ENCODE results near the gene PEPD. TPM values are rescaled to one million over a fixed set of nuclear protein-coding genes. Genes with fewer than 3 reads are reported as not detected.

PEPD gene
- total RNA-seq, 4 donors from 2014 or later: 58.9 to 81.0 (median 70.7) TPM

- DNase-seq (ENCODE audit: low spot score in 2 of 2): no peak
- no peak overlapping the region for H3K4me3 ChIP-seq (ENCODE audit: low read depth, poor library complexity, severe bottlenecking)
- TF ChIP-seq POLR2A (IDR thresholded peaks at IDR 0.05) (no peak), CTCF (IDR thresholded peaks at IDR 0.05) (no peak)
- 81 to 88% methylated on average over 4 to 13 of the region's 13 CpGs for WGBS, 2 donors
- intact Hi-C loops (cut with DNase I; ENCODE audit: low total_unique reads): no loop called here
These were observed 108.2 kb downstream of the PEPD start for GRCh38 chr19:33413426-33413725.

GRCh38 chr19:33412601-33413425, 108.8 kb downstream of the PEPD start:
- H3K4me3 ChIP-seq (ENCODE audit: low read depth, poor library complexity, severe bottlenecking): no peak overlapping the region
- TF ChIP-seq CTCF (IDR thresholded peaks at IDR 0.05) (no peak), POLR2A (IDR thresholded peaks at IDR 0.05) (no peak)
- 49 to 58% methylated on average over 17 of the region's 18 CpGs for WGBS, 2 donors
- intact Hi-C loops (cut with DNase I; ENCODE audit: low total_unique reads): no loop called here
- no peak for DNase-seq (ENCODE audit: low spot score in 2 of 2)

- DNase-seq (ENCODE audit: low spot score in 2 of 2): no peak
- intact Hi-C loops (cut with DNase I; ENCODE audit: low total_unique reads): no loop called here
- no peak for TF ChIP-seq POLR2A (IDR thresholded peaks at IDR 0.05)
- no peak for TF ChIP-seq CTCF (IDR thresholded peaks at IDR 0.05)
- no peak overlapping the region for H3K4me3 ChIP-seq (ENCODE audit: low read depth, poor library complexity, severe bottlenecking)
- 90 to 93% methylated on average over 14 to 19 of the region's 20 CpGs for WGBS, 2 donors
These were observed 109.9 kb downstream of the PEPD start for GRCh38 chr19:33411621-33412180.

GRCh38 chr19:33410915-33411401, 110.6 kb downstream of the PEPD start:
- TF ChIP-seq CTCF (IDR thresholded peaks at IDR 0.05): no peak
- DNase-seq (ENCODE audit: low spot score in 2 of 2): no peak
- H3K4me3 ChIP-seq (ENCODE audit: low read depth, poor library complexity, severe bottlenecking): no peak overlapping the region
- 64 to 74% methylated on average over 13 to 14 of the region's 21 CpGs for WGBS, 2 donors
- intact Hi-C loops (cut with DNase I; ENCODE audit: low total_unique reads): no loop called here

GRCh38 chr19:33409906-33410685, 111.5 kb downstream of the PEPD start:
- TF ChIP-seq POLR2A (IDR thresholded peaks at IDR 0.05) (no peak), CTCF (IDR thresholded peaks at IDR 0.05) (no peak)
- no peak overlapping the region for H3K4me3 ChIP-seq (ENCODE audit: low read depth, poor library complexity, severe bottlenecking)
- WGBS, 2 donors: 78 to 85% methylated on average over 17 to 26 of the region's 27 CpGs
- DNase-seq (ENCODE audit: low spot score in 2 of 2): no peak
- intact Hi-C loops (cut with DNase I; ENCODE audit: low total_unique reads): no loop called here
